ENCODE results near the gene RARRES1.

RARRES1 gene

DNA sequence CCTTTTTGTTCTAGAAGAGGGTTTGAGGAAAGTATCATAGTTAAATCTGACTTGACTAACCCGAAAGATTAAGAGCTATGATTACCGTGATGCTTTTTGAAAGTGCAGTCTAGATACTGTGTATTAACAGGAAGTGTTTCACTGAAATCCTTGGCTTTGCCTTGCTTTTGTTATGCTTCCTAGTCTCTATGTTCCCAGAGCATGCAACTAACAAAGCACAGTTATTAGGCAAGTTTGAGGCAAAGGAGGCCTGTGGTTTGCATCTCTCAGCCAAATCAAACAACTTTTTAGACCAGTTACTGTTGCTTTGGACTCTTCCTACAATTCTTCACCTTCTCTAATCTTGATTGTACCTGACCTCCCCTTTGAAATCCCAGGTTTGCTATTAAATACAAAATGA, 63.8 kb downstream of the RARRES1 start:
- no peak for TF ChIP-seq ZFX (IDR thresholded peaks at IDR 0.05)
- TF ChIP-seq, protein P1, sequence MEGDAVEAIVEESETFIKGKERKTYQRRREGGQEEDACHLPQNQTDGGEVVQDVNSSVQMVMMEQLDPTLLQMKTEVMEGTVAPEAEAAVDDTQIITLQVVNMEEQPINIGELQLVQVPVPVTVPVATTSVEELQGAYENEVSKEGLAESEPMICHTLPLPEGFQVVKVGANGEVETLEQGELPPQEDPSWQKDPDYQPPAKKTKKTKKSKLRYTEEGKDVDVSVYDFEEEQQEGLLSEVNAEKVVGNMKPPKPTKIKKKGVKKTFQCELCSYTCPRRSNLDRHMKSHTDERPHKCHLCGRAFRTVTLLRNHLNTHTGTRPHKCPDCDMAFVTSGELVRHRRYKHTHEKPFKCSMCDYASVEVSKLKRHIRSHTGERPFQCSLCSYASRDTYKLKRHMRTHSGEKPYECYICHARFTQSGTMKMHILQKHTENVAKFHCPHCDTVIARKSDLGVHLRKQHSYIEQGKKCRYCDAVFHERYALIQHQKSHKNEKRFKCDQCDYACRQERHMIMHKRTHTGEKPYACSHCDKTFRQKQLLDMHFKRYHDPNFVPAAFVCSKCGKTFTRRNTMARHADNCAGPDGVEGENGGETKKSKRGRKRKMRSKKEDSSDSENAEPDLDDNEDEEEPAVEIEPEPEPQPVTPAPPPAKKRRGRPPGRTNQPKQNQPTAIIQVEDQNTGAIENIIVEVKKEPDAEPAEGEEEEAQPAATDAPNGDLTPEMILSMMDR (conservative IDR thresholded peaks at IDR 0.05) = no peak
- H3K27ac ChIP-seq = no peak overlapping the region

DNA sequence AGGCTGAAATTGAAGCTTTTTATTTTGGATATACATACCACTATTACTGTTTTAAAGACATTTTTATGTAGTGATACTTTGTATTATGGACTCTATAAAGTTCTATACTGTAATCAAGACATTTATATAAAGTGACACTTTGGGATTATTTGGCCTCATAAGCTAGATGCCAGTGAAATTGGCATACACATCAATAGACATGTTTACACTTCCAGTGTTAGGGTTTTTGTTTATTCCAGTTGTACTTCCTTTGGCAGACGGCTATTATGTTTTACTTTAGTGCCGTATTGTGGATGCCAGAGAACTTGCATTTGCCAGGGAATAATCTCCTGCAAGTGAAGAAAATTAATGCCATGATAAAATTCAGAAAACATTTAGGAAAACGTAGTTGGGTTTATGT, 65.8 kb downstream of the RARRES1 start:
- no peak for TF ChIP-seq ZFX (IDR thresholded peaks at IDR 0.05)
- TF ChIP-seq, protein P1 (conservative IDR thresholded peaks at IDR 0.05) = no peak
- H3K27ac ChIP-seq = no peak overlapping the region

DNA sequence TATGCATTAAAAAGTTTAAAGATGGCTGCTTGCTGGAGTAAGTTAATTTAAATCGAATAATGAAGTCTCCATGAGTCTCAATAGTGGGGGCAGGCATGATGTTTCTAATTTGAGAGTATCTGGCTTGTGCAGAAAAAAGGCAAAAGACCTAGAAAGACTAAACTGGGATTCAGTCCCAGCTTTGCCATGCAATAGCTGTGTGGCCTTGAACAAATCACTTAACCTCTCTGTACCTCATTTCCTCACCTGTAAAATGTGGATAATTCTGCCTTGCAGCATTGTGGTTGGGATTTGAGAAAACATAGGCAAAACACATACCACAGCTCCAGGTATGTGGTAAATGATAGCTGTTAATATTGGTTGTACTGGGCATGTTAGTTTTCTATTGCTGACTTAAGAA, 68.4 kb downstream of the RARRES1 start:
- TF ChIP-seq, protein P1 (conservative IDR thresholded peaks at IDR 0.05) = no peak
- TF ChIP-seq ZFX (IDR thresholded peaks at IDR 0.05) = no peak
- no peak overlapping the region for H3K27ac ChIP-seq

DNA sequence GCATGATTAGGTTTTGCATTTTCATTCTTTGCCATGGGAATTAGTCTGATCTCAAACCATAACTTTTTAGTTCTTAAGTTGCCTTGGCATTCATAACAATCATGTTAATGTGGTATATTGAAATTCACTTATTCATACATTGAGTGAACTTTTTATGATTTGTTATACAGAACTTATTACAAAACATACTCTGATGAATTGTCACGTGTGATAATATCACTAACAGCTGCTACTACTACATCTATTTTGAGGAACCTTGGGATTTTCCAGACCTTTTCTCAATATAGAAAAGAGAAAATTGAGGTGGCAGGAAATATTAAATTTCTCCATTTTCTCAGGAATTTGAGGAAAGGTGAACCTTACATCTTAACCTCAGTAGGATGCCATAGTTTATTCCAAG, 69.0 kb downstream of the RARRES1 start:
- H3K27ac ChIP-seq = no peak overlapping the region
- TF ChIP-seq, protein P1 (conservative IDR thresholded peaks at IDR 0.05) = no peak
- TF ChIP-seq ZFX (IDR thresholded peaks at IDR 0.05) = no peak

DNA sequence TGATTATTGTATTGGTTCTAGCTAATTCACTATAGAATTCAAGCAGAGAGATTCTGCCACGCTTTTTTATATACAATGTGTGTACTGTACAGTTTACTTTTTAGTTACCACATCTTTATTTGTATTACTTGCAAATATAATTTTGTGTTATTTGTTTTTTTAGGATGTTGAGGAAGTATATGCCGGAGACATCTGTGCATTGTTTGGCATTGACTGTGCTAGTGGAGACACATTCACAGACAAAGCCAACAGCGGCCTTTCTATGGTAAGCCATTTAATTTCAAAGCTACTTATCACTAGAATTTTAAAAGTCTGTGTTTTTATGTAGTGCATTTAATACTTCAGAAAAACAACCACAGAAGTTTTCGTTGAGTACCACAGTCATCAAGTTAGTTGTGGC, 71.5 kb downstream of the RARRES1 start:
- peak overlapping the region; percentile 88 for H3K27ac ChIP-seq
- TF ChIP-seq ZFX (IDR thresholded peaks at IDR 0.05) = no peak
- TF ChIP-seq, protein P1 (conservative IDR thresholded peaks at IDR 0.05) = no peak

DNA sequence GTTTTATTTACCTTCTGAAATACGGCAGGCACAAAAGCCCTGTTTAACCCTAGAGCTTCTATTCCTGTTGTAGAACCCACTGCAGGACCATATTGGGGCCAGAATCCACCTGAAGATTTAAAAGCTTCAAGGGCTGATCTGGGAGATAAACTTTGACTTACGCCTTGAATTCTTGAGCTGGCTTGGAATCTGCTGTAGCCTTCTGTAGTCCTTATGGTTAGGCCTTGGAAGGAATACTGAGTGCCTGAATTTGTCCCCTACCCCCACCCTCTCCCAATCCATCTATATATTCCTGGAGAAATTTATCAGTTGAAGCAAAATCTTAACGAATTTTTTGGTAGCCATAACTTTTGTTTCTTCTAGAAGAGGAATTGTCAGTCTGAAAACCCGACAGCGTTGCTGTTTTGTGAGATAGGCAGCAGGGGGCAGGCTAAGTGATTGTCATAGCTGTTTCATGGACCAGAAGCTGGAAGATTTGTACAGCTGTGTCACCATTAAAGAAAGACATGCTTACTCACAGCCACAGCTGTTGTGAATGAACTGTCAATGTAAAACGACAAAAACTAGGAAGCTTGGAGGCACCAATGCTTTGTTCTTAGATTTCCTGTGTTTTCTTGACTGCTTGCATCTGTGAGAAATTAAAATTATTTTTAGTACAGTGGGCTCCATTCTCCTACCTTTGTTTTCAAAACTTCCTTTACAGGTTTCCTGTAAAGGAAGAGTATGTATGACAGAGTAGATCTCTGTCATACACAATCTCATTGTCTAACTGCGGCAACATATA, 72.6 kb downstream of the RARRES1 start:
- TF ChIP-seq, protein P1 (conservative IDR thresholded peaks at IDR 0.05) = peak; percentile 85
- TF ChIP-seq ZFX (IDR thresholded peaks at IDR 0.05) = no peak
- H3K27ac ChIP-seq = peak overlapping the region; percentile 88

DNA sequence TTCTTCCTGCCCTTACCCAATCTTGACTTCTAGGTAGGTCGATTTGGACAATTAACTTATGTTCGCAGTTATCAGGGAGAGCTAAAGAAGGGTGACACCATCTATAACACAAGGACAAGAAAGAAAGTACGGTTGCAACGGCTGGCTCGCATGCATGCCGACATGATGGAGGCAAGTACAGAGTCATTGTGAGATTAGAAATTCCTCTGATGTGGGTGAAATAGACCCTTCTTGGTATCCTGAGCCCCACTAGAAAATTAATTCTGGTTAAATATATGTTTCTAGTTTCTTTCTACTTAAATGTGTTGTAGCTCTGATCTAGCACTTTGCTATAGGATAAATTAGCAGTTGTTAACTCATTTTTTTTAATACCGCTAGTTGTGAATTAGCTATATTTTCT, 73.4 kb downstream of the RARRES1 start:
- H3K27ac ChIP-seq = no peak overlapping the region
- TF ChIP-seq ZFX (IDR thresholded peaks at IDR 0.05) = no peak
- TF ChIP-seq, protein P1 (conservative IDR thresholded peaks at IDR 0.05) = no peak
